ENCODE results near the gene SUPT20H.
"Not testable (repeated sequence)": the region's sequence is repeated elsewhere in the genome, so short reads cannot be mapped to it uniquely, and the experiment has no call there.

Gene SUPT20H

DNA sequence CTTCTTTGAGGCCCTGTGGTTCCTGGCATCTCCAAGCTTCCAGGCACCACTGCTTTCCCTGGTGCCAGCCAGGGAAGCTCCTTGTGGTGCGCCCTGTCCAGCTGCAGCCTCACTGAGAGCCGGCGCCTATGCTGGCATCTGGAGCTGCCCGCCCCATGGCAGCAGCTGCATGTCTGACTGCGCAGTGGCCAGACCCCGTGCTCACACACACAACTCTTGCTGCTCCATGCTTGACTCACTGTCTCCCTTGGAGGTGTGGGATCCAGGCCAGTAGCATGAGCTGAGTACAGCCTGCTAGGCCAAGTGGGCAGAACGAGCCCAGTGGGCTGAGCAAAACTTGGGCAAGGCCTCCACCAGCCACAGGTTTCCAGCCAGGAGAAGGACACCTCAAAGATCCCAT, 11.5 kb upstream of the SUPT20H start:
- intact Hi-C loops (cut with DNase I), result no loop called here
- DNase-seq, result peak in 2 of 10 donors; percentile 67 to 74

DNA sequence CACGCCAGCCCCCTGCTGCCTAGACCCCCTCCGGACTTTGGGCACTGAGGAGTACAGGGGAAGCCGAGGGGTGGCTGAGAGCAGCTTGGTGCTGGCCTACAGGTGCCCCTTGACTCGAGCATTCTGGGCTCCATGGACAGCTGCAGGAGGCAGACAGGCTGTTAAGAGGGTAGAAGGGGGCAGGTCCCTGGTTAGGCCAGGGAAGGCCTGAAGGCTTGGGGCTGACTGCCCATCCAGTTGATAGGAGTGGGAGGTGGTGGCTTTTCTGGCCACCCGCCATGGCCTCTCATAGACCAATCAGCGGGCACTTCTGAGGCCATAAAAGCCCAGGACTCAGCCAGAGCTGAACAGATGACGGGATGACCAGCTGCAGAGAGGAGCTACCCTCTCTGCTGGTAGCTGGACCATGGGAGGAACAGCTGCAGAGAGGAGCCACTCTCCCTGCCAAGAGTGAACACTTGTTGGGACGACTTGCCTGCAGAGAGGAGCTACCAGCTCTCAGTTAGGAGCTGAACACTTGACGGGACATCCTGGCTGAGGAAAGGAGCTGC, 10.7 kb upstream of the SUPT20H start:
- DNase-seq, result no peak
- intact Hi-C loops (cut with DNase I), result no loop called here

DNA sequence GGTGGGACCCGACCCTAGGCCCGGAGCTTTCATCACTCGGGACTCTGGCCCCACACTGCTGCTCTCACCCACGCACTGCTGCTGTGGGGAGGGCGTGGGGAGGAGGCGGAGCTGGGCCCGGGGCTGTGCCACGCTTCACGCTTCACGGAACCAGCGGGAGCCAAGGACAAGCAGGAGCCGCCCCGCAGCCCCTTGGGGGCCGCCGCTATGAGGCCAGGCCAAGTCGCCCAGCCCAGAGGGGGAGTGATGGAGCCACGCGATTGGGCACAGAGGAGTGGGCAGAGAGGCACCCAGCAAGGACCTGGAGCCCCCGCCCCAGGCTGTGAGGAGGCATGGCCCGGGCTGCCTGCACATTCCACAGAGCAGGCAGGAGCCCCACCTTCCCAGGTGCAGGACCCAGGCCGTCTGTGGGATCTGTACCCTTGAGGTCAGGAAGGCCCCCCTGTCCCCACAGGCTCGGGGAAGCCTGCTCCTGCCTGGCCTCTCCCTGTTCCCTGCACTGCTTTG, 10.2 kb upstream of the SUPT20H start:
- intact Hi-C loops (cut with DNase I), result no loop called here
- DNase-seq, result peak in 1 of 10 donors; percentile 86

DNA sequence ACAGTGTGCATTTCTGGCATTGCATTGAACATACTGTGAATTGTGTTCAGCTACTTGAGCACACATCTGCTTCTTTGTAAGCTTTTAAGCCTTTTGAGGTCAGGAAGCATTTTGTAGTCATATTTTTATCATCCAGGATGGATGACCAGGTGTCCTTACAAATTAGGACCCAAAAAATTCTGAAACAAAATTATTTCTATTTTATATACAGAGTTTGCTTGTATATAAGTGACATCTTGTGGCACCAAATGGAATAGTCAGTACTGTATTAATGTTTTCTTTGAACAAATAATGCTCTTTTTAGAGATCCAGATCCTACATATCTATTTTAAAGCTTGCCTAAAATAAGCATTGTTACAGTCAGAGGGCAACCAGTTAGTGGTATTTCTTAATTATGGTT, 9.5 kb upstream of the SUPT20H start:
- intact Hi-C loops (cut with DNase I), result no loop called here
- no peak for DNase-seq

DNA sequence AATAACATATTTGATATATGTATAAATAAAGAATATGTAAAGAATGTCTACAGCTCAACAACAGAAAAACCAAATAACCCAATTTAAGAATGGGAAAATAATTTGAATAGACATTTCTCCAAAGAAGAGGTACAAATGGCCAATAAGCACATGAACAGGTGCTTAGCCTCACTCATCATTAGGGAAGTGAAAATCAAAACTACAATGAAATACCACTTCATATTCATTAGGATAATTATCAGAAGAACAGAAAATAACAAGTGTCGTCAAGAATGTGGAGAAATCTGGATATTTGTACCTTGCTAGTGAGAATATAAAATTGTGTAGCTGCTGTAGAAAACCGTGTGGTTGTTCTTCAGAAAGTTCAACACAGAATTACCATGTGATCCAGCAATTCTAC, 8.4 kb upstream of the SUPT20H start:
- intact Hi-C loops (cut with DNase I), result no loop called here

DNA sequence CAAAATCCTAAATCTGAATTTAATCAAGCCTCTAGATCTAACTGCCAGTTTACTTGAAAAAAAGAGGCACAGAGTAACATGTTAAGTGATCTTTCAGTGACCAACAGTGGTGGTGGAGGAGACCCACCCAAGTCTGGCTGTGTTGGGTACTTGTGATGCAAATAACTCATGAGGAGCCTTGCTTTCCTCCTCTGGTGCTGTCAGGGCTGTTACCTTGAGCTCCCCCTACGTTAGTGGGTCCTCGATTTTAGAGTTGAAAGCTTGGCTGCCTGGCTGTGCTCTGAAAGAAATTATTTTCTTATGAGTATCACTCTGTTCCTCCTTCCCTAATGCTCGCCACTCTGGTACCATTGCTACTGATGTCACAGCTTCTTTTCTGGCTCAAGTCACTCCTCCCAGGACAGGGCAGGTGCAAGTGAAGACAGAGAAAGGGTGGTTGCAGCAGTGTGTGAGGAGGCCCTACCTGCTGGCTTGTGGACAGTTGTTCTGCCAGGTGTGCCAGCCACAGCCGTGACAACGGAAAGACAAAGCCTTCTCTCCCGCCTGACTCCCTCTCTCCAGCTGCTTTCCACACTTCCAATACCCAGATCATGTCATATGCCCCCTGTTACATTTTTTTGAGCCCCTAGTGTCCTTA, 6.5 kb upstream of the SUPT20H start:
- intact Hi-C loops (cut with DNase I), result no loop called here
- no peak for DNase-seq

More for the DNA sequence above, 8.4 kb upstream of the SUPT20H start:
- no peak for DNase-seq

DNA sequence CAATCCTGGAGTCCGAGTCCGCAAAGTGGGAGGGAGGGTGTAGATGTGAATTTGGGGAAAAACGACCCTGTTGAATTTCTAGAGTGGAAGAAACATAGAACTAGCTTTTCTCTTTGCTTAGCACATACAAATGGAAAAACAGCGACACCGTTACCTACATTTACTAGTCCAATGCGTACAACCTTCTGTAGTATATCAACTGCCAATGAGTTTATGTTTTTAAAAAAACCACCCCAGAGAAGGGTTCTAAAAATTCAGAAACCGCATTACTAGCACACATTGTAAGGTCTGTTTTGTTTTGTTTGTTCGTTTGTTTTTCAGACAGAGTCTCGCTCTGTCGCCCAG, 332 bp upstream of the SUPT20H start:
- intact Hi-C loops (cut with DNase I), result loop anchor here (2.0 to 5.0 kb wide), 2 partner anchors 58 to 239 kb away; partner anchors contain the start of gene EXOSC8
- DNase-seq, result no peak

DNA sequence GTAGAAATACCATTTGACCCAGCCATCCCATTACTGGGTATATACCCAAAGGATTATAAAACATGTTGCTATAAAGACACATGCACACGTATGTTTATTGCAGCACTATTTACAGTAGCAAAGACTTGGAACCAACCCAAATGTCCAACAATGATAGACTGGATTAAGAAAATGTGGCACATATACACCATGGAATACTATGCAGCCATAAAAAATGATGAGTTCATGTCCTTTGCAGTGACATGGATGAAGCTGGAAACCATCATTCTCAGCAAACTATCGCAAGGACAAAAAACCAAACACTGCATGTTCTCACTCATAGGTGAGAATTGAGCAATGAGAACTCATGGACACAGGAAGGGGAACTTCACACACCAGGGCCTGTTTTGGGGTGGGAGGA, 3.3 kb downstream of the SUPT20H start:
- intact Hi-C loops (cut with DNase I), result loop anchor here (5.0 kb wide), 1 partner anchor 54 kb away; the partner anchor contains the start of gene EXOSC8
- DNase-seq, result not testable (repeated sequence)

DNA sequence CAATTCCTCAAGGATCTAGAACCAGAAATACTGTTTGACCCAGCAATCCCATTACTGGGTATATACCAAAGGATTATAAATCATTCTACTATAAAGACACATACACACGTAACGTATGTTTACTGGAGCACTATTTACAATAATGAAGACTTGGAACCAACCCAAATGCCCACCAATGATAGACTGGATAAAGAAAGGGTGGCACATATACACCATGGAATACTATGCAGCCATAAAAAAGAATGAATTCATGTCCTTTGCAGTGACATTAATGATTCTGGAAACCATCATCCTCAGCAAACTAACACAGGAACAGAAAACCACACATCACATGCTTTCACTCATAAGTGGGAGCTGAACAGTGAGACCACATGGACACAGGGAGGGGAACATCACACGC, 6.4 kb downstream of the SUPT20H start:
- DNase-seq; intact Hi-C loops (cut with DNase I): not testable (repeated sequence)

DNA sequence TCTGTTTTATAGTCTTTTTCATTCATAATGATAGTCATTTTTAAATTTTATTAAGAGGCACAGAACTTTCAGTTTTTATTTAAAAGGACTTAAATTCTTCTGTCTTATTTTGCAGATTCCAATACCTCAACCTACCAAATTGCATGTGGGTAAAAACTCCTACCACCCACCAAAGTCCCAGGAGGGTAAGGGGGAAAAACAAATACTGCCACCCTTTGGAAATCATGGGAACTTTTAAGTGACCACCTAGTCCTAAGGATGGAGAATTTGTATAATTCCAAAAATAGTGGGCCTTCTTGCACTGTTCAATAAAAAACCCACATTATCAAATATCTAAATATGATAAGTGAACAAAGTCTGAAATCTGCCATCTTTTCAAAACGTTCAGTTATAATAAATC, 9.7 kb downstream of the SUPT20H start:
- no peak for DNase-seq
- intact Hi-C loops (cut with DNase I), result no loop called here

DNA sequence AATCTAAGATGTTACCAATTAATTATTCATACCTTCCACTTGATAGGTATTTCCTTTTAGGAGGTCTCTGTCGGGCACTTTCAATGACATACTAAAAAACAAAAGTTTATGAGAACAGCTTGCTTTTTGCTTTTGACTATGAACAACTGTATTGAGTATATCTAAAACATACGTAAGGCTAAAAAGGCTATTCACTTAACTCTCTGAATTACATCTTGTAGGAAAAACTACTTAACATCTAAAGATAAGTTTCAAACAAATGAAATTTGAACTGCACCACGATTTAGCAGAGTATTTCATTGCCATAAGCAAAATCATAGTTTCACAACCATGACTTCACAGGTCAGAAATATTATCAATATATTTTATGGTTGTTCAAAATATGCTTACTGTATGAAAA, 11.6 kb downstream of the SUPT20H start:
- intact Hi-C loops (cut with DNase I), result no loop called here

DNA sequence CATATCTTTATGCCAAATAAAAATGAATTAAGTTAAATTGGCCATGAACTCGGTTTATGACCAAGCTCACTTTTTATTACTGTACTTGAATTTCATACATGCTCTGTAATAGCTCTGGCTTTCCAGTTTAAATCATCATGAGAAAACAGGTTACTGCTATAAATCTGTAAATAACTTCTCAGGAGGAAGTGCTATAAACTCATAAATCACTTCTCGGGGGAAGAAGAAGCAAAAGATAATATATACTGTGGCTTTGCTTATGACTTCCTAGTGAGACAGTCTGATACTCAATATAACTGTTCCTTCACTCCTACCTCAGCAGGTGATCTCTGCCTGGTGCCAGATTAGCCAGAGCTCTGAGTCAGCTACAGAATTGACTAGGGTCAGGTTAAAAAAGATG, 12.5 kb downstream of the SUPT20H start:
- DNase-seq, result no peak
- intact Hi-C loops (cut with DNase I), result no loop called here

More for the DNA sequence above, 11.6 kb downstream of the SUPT20H start:
- DNase-seq, result no peak

DNA sequence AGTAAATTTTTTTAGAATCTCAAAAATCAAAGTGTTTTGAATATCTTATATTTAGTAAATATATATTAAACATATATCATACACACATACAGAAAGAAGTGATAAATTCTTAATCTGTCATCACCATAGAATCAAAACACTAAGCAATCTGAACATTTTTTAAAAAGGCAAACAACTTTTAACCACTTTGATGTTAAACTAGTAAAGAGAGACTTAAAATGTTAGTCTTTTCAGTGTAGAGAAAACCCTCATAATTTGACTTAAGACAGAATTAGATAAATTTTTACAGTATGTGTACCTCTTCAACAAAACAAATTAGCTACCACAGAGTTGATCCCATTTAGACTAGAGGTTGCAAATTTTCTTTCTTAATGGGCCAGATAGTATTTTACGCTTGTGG, 13.4 kb downstream of the SUPT20H start:
- intact Hi-C loops (cut with DNase I), result no loop called here
- no peak for DNase-seq

DNA sequence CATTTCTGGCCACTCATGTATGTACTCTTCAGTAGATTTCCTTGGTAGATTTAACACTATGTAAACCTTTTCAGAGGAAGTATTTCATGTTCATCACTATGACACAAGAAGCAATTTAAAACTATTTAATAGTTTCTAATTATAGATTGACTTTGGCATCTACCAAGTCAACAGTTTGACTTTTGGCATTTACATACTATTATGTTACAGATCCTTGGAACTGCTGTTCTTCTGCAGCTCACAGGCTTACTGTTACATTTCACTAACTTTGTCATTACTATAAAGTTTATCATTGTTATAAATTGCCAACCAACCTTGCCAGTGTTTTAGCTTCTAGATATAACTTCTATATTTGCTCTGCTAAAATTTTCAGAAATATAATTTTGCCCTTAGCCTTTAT, 18.7 kb downstream of the SUPT20H start:
- intact Hi-C loops (cut with DNase I), result no loop called here
- no peak for DNase-seq

DNA sequence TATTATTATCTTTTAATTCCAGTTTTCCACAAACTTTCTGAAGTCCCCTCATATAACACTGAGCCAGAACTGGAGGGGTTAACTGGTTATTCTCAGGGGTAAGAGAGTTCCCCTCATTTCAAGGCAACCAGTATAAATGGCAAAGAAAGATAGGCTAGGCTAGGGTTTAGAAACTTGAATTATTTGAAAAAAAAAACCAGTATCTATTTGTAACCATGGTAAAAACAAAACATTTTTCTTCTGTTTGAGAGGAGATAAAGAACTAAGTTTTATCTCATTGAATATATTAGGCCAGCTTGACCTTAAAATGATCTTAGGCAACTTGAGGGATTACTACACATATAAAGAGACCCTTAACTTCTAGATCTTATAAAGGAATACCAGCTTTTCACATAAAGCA, 19.6 kb downstream of the SUPT20H start:
- intact Hi-C loops (cut with DNase I), result no loop called here
- no peak for DNase-seq

DNA sequence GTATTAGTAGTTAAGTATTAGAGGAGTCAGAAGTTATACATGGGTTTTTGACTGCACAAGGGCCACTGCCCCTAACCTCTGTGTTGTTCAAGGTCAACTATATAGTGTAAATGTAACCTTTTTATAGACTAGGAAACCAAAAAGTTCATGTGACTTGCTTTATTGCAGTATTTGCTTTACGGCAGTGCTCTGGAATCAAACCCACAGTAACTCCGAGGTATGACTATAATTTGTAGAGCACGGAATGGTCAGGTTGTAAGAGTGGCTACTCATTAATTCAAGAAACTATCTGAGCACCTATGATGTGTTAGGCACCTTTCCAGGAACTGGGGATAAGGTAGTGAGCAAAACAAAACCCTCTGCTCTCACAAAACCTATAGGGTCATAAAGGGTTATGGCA, 22.2 kb downstream of the SUPT20H start:
- intact Hi-C loops (cut with DNase I), result no loop called here

DNA sequence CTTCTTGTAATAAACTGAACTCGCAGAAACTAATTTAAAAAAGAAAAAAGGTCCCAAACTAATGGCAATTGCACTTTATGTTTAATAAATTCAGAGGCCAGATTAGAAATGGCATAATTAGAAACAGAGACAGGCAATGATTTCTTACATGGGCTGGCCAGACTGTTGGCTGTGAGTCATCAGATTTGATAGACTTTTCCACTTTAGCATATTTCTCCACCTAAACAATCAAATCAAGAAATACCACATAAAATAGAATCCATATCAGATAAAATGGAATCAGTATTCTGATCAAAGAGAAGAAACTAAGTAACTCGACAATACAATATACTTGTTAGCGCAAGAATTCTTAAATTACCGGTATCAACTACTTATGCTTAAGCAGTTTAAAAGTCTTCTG, 29.9 kb downstream of the SUPT20H start:
- intact Hi-C loops (cut with DNase I), result no loop called here
- DNase-seq, result no peak

More for the DNA sequence above, 22.2 kb downstream of the SUPT20H start:
- no peak for DNase-seq

DNA sequence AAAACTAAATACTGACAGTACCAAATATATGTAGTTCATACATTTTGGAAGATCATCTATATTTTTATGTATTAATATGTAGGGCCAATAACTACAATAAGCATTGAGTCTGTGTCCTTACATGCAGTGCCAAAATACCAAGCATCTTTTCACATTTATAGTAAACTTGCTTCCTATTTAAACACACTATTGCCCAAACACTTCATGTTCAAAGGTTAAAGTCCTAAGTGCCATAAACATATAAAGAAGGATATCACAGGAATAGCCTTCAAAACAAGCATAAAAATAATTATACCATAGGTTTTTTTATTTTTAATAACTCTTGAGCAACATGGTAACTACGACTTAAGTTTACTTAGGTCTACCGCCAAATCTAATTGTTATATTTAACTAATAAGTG, 31.8 kb downstream of the SUPT20H start:
- intact Hi-C loops (cut with DNase I), result no loop called here
- DNase-seq, result no peak

DNA sequence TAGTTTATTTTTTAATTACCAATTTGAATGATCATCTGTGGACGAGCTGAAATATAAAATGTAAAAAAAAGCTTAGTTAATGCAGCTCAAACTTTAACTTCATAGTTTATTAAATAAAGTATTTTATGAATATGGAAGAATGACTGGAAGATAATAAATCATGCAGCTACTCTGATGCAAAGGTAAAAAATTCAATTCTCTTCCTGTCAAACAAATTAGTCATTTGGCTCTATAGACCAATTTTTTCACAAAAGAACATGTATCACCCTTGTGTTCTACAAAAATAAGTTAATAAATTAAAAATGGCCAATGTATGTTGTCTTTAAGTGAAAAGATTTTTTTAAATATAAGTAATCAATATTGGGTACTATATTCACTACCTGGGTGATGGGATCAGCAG, 32.7 kb downstream of the SUPT20H start:
- intact Hi-C loops (cut with DNase I), result no loop called here
- no peak for DNase-seq

DNA sequence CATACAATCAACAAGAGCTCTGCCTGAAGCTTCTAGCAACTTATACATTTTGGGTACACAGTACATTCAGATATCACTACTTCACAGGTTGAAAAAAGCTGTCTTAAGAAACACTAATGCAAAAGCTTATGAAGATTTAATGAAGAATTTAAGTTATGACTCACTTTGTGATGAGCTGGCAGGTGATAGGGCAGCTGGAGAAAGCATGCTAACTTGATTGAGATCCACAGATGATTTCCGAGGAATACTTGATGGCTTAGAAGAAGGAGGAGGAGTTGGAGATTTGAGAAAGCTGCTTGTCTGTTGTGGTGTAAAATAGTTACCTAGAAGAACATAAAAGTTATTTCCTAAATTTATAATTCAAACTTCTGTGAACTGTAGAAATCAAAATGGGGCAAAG, 35.6 kb downstream of the SUPT20H start:
- no peak for DNase-seq
- intact Hi-C loops (cut with DNase I), result no loop called here

DNA sequence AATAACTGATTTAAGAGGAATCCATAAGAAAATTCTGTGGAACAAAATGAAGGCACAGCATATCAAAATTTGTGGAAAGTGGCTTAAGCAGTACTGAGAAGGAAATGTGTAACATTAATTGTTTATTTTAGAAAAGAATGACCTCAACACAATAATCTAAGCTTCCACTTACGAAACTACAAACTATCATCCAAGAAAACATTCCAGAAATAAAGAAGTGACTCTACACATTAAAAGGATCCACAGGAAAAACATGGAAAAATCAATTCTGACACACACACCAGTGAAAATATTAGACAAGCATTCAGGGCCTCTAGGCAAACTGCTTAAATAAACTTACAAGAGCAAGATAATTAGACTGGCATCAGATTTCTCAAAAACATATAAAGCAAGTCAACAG, 44.9 kb downstream of the SUPT20H start:
- no peak for DNase-seq
- intact Hi-C loops (cut with DNase I), result no loop called here

DNA sequence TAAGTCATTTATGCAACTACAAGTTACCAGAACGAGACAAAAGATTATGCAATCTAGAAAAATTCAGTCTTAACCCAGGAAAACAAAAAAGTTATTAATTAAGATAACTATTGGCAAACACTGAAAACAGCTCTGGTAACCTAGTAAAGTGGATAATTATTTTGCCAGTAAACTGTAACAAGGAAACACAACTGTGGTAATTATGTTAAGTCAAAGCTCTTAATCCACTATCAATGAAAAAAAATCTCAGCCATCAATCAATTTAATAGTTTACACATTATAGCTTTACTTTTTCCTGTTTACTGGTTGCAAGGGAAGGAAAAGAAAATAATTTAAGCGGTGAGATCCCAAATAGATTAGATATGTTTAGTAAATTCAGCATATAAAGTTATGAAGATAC, 47.7 kb downstream of the SUPT20H start:
- no peak for DNase-seq
- intact Hi-C loops (cut with DNase I), result no loop called here

DNA sequence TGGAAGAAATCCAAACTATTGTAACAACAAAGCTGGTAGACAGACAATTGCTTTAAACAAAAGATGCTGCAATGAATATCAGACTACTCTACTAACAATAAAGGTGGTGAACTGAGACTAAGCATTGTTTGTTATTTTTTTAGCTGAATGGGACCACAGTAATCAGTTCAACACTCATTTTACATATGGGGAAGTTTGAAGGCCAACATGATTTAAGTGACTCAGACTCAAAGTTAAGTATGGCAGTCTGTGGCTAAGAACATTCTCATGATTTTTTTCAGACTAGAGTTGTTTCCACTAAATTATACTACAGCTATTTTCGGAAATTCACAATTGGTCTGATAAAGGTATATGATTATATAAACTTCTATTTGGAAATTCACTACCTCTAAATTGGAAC, 48.5 kb downstream of the SUPT20H start:
- DNase-seq, result no peak
- intact Hi-C loops (cut with DNase I), result no loop called here

Data from posterior cingulate gyrus (tissue), 11 donors.